Rectal smooth muscle tissue (tissue), 1 donor: ENCODE measurements around the gene CSNK1G3.

ENCODE experiments used
- H3K27ac ChIP-seq: one replicate; pipeline ENCODE4 v1.7.0; 2013; ENCODE audit warnings: low read depth, low read length, inconsistent platforms
- H3K27me3 ChIP-seq: one replicate; pipeline ENCODE4 v1.7.0; 2013; ENCODE audit warnings: low read length; ENCODE audit not compliant: control insufficient read depth, insufficient read depth
- H3K36me3 ChIP-seq: one replicate; pipeline ENCODE4 v1.7.0; 2013; ENCODE audit warnings: low read length; ENCODE audit not compliant: control insufficient read depth, insufficient read depth
- H3K4me1 ChIP-seq: one replicate; pipeline ENCODE4 v1.7.0; 2013; ENCODE audit warnings: low read length; ENCODE audit not compliant: control insufficient read depth, insufficient read depth
- H3K4me3 ChIP-seq: one replicate; pipeline ENCODE4 v1.7.0; 2013; ENCODE audit warnings: low read length
- H3K9ac ChIP-seq: one replicate; pipeline ENCODE4 v1.7.0; 2013; ENCODE audit warnings: low read length

Gene CSNK1G3

GRCh38 chr5:123520677-123521247, 8.8 kb downstream of the CSNK1G3 start:
- H3K9ac ChIP-seq: no peak overlapping the region
- no peak overlapping the region for H3K27ac ChIP-seq
- H3K36me3 ChIP-seq: no peaks in the 10 kb centered on the region
- H3K4me1 ChIP-seq: peaks cover 4% of the 10 kb centered on the region
- H3K4me3 ChIP-seq: no peak overlapping the region
- H3K27me3 ChIP-seq: no peaks in the 10 kb centered on the region

GRCh38 chr5:123524146-123524545, 12.2 kb downstream of the CSNK1G3 start:
- H3K27me3 ChIP-seq: no peaks in the 10 kb centered on the region
- H3K4me1 ChIP-seq: peaks cover 4% of the 10 kb centered on the region
- no peaks in the 10 kb centered on the region for H3K36me3 ChIP-seq
- H3K4me3 ChIP-seq: no peak overlapping the region
- no peak overlapping the region for H3K9ac ChIP-seq
- no peak overlapping the region for H3K27ac ChIP-seq

- Histone ChIP-seq H3K27ac (no peak overlapping the region), H3K4me3 (no peak overlapping the region), H3K4me1 (peaks cover 4% of the 10 kb centered on the region), H3K27me3 (no peaks in the 10 kb centered on the region), H3K36me3 (no peaks in the 10 kb centered on the region), H3K9ac (no peak overlapping the region)
Observed at GRCh38 chr5:123527190-123527589, 15.2 kb downstream of the CSNK1G3 start.

- H3K9ac ChIP-seq: no peak overlapping the region
- H3K4me3 ChIP-seq: no peak overlapping the region
- no peaks in the 10 kb centered on the region for H3K36me3 ChIP-seq
- no peak overlapping the region for H3K27ac ChIP-seq
- peaks cover 4% of the 10 kb centered on the region for H3K4me1 ChIP-seq
- no peaks in the 10 kb centered on the region for H3K27me3 ChIP-seq
Observed at GRCh38 chr5:123528065-123528464, 16.1 kb downstream of the CSNK1G3 start.

- H3K36me3 ChIP-seq: no peaks in the 10 kb centered on the region
- no peak overlapping the region for H3K4me3 ChIP-seq
- no peaks in the 10 kb centered on the region for H3K27me3 ChIP-seq
- H3K27ac ChIP-seq: no peak overlapping the region
- peaks cover 4% of the 10 kb centered on the region for H3K4me1 ChIP-seq
- H3K9ac ChIP-seq: no peak overlapping the region
Observed at GRCh38 chr5:123528878-123529277, 16.9 kb downstream of the CSNK1G3 start.

- H3K4me1 ChIP-seq: no peaks in the 10 kb centered on the region
- H3K9ac ChIP-seq: no peak overlapping the region
- no peak overlapping the region for H3K4me3 ChIP-seq
- H3K27me3 ChIP-seq: no peaks in the 10 kb centered on the region
- no peak overlapping the region for H3K27ac ChIP-seq
- H3K36me3 ChIP-seq: no peaks in the 10 kb centered on the region
Observed at GRCh38 chr5:123530728-123531127, 18.8 kb downstream of the CSNK1G3 start.

- H3K4me1 ChIP-seq: no peaks in the 10 kb centered on the region
- no peak overlapping the region for H3K9ac ChIP-seq
- no peak overlapping the region for H3K27ac ChIP-seq
- H3K4me3 ChIP-seq: no peak overlapping the region
- H3K27me3 ChIP-seq: no peaks in the 10 kb centered on the region
- no peaks in the 10 kb centered on the region for H3K36me3 ChIP-seq
Observed at GRCh38 chr5:123535648-123536047, 23.7 kb downstream of the CSNK1G3 start.

GRCh38 chr5:123537256-123537655, 25.3 kb downstream of the CSNK1G3 start:
- Histone ChIP-seq H3K27me3 (no peaks in the 10 kb centered on the region), H3K4me3 (no peak overlapping the region), H3K27ac (no peak overlapping the region), H3K4me1 (no peaks in the 10 kb centered on the region), H3K9ac (no peak overlapping the region), H3K36me3 (no peaks in the 10 kb centered on the region)

- Histone ChIP-seq H3K9ac (no peak overlapping the region), H3K4me1 (no peaks in the 10 kb centered on the region), H3K4me3 (no peak overlapping the region)
Observed at GRCh38 chr5:123537845-123538244, 25.9 kb downstream of the CSNK1G3 start.

GRCh38 chr5:123538670-123539459, 26.9 kb downstream of the CSNK1G3 start:
- Histone ChIP-seq H3K36me3 (no peaks in the 10 kb centered on the region), H3K27ac (no peak overlapping the region), H3K27me3 (no peaks in the 10 kb centered on the region), H3K9ac (no peak overlapping the region), H3K4me1 (peaks cover 2% of the 10 kb centered on the region), H3K4me3 (no peak overlapping the region)

More at GRCh38 chr5:123537845-123538244, 25.9 kb downstream of the CSNK1G3 start:
- Histone ChIP-seq H3K27ac (no peak overlapping the region), H3K36me3 (no peaks in the 10 kb centered on the region), H3K27me3 (no peaks in the 10 kb centered on the region)

- Histone ChIP-seq H3K27me3 (no peaks in the 10 kb centered on the region), H3K36me3 (no peaks in the 10 kb centered on the region), H3K9ac (no peak overlapping the region), H3K4me3 (no peak overlapping the region), H3K4me1 (peaks cover 2% of the 10 kb centered on the region), H3K27ac (no peak overlapping the region)
Observed at GRCh38 chr5:123540534-123540933, 28.6 kb downstream of the CSNK1G3 start.

- Histone ChIP-seq H3K4me1 (peaks cover 2% of the 10 kb centered on the region), H3K36me3 (peaks cover 2% of the 10 kb centered on the region), H3K9ac (no peak overlapping the region), H3K4me3 (no peak overlapping the region), H3K27ac (no peak overlapping the region), H3K27me3 (no peaks in the 10 kb centered on the region)
Observed at GRCh38 chr5:123543438-123543837, 31.5 kb downstream of the CSNK1G3 start.

GRCh38 chr5:123545506-123545905, 33.5 kb downstream of the CSNK1G3 start:
- Histone ChIP-seq H3K4me3 (no peak overlapping the region), H3K27me3 (no peaks in the 10 kb centered on the region), H3K36me3 (peaks cover 2% of the 10 kb centered on the region), H3K9ac (no peak overlapping the region), H3K27ac (no peak overlapping the region), H3K4me1 (peaks cover 2% of the 10 kb centered on the region)
